Activated CD4-positive, CD25-positive, alpha-beta regulatory T cell treated with anti-CD3 and anti-CD28 coated beads, Interleukin-2, amount 50 U/mL, for 16 hours (primary cell): ENCODE results near the gene ANAPC2.

Experiments
- DNase-seq: peaks from one replicate; pipeline ENCODE4 v3.0.0-alpha.2; 2020; ENCODE audit warnings: low read depth, low spot score

Gene ANAPC2

DNA sequence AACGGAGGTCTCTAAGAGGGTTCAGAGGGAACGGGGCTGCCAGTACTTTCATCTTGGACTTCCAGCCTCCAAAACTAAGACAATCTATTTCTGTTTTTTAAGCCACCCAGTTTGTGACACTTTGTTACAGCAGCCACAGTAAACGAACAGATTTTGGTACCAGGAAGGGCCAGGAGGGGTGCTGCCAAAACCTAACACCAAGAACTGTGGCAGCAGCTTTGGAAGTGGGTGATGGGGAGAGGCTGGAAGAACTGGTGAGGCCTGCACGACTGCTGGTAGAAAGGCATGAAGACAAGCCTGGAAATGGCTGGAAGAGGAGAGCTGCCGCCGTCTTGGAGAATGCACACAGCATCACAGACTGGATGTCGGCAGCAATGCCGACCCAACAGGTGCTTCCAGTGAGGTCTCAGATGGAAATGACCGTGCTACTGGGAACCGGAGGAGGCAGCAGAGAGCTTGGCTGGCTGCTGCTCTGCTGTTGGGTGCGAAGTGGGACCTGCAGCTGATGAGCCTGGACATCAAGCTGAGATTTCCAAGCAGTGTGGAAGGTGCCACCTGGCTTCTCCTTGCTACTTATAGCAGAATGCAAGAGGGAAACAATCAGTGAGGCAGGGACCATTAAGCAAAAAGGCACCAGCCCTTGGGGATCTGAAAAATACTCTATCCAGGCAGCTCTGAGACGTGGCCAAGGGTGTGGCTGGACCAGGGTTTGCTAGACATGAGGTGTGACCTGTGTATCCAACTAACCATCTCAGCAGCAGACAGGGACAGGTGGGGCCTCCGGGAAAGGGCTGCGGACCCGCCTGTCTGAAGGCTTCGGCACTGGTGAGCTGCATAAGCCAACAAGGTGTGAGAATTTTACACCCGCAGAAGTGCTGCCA, 11.8 kb downstream of the ANAPC2 start:
- no peak for DNase-seq

DNA sequence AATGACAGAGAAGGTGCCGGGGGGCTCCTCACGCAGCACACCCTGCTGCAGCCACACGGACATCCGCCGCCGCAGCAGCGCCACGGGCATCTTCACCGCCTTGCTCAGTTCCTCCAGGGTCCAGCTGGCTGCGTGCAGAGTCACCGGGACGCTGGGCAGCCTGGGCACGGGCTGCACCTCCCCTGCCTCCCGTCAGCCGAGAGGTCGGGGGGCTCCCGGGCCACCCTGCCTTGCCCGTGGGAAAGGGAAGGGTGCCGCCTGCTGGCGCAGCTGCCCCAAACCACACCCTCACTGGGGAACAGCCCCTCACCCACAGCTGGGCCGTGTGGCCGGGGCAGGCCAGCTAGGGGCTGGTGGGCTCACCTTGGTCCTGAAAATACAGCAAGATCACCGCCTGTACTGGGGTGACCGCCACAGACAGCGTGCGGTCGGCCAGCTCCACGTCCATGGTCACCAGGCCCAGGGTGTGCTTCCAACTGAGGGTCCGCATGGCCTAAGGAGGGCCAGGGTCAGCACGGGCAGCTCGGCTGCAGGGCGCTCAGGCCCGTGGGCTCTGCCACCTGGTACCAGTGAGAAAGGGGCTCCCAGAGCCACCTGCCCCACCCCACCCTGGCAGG, 12.9 kb downstream of the ANAPC2 start:
- no peak for DNase-seq

DNA sequence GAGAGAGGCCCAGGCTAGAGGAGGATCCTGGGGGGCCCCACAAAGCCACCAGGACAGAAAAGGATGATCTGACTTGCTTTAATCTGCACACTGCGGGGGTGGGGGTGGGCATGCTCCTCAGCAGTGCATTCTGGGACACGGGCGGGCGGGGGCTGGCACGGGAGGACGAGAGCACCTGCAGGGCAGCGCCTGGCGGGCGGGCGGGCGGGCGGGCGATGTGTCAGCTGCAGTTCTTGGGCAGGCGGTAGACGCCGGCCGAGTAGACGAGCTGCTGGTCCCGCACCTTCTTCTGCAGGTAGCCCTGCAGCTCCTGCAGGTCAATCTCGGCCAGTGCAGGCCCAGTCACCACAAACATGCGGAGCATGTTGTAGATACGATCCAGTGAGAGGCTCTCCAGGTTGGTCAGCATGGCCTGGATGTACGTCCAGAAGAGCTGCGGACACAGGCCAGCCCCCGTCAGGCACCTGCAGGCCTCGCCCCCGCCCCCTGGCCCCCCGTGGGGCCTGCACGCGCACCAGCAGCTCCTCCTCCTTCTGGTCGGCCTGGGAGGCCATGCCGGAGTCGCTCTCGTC, 13.6 kb downstream of the ANAPC2 start:
- no peak for DNase-seq

DNA sequence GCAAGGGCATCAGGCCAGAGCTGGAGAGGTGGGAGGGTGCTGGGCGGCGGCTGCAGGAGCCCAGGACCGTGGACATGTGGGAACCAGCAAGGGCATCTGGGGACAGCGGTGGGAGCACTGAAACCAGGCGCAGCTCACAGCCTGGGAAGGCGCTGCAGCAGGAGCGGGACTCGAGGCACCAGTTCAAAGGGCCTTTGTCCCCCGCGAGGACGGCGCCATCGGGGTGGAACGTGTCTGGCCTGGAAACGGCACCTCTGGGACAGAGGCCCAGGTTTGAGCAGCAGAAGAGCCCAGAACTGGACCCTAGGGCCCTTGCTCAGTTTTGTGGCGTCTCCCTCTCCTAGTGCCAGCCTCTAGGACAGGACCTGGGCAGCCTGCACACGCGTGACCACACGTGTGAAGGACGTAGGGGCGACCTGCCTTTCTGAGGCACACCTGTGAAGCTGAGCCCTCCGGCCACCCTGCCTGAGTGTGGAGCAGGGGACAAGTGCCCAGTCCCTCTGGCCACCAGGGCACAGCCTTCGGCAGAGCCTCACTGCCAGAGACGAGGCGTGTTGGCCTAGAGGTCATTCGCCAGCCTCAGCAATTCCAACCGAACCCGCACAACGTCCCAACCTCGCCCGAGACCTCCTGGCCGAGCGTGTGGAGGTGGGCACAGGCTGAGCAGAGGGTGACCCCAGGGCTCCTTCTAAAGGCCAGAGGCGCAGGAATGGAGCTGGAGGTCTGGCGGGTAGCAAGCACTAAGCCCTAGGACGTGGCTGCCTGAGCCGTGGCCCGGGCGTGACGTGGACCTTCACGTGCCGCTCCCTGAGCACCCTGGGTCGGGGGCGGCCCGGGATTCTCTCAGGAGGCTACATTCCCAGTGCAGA, 14.3 kb downstream of the ANAPC2 start:
- DNase-seq: no peak

DNA sequence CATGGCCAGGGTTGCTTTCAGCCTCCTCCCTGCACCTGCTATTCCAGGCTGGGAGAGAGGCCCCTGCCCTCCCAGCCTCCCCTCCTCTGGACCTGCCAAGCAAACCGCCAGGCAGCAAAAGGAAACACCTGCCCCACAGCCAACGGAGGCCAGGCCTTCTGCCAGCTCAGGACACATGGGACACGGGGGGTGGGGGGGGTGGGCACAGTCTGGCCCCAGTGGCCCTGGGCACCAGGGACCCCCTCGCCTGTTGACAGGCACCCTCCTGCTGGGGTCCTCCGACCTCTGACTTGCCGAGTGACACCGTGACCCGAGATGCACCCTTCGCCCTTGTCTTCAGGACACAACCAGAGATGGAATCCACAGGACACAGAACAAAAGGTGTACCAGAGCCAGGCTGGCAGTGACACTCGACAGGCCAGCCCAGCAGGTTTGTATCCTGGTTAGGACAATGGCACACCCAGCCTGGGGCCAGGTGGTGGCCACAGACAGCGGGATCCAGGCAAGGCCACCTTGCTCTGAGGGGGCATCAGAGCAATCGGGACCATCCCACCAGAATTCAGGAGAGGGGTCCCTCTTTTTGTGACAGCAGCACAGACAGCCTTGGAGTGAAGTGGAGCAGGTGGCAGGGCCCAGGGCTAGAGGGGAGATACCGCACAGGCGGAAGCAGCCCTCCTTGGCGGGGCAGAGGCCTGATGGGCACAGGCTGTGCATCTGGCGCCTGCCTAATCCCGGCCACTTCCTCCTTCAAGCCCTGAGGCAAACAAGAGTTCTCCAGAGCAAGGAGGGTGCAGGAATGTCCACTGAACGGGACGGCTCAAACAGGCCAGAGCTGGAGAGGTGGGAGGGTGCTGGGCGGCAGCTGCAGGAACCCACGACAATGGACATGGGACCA, 15.2 kb downstream of the ANAPC2 start:
- DNase-seq: no peak

DNA sequence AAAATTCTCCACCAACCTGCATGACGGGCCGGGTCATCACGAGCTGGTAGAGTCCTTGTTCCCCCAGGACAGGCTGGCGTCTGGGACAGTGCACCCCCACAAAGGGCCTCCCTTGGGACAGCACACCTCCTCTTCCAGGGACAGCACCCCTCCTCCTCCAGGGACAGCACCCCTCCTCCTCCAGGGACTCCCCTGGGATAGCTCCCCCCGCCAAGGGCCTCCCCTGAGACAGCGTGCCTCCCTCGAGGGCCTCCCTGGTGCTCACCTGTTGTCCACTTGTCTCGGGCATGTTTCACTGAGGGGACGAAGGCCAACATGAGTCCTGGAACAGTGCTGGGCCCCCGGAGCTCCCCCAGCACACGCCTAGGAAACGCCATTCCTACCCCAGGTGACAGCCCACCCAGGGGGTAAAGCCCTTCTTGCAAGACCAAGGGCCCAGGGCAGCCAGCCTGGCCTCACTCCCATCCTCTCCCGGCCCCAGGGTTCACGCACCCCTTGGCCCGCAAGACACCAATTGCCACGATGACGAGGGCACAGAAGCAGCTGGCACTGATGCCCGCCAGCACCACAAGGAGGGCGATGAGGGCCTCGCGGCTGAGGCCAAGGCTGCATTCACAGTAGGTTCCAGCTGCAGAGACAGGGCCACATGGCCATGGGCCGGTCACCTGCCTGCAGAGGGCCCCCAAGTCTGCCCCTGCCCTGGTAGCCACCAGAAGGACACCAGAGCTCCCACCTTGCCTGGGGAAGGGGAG, 17.0 kb downstream of the ANAPC2 start:
- DNase-seq: no peak

DNA sequence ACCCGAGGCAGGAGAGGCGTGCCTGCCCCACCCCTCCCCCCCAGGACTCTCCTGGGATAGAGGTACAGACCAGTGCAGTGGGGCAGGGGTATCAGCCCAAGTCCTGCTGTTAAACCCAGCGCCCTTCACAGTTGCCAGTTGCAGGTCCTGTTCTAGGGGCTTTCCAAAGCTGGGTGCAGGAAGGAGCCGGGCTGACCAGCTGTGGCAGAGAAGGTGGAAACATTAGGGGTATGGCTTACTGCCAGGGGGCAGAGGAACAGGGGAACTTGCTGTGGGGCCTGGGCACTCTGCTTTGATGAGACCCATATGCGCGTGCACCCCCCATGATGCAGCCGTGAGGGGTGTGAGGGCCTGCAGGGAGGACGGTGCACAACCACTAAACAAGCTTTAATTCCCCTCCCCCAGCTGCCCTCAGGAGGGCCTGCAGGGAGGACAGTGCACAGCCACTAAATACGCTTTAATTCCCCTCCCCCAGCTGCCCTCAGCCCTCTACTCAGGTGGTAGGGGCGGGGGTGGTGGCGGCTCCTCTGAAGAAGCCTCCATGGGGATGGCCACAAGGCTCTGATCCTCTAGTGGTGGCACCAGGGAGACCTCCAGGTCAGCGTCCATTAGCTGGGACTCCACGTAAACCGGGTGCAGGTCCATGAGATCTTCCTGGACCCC, 17.7 kb downstream of the ANAPC2 start:
- no peak for DNase-seq

DNA sequence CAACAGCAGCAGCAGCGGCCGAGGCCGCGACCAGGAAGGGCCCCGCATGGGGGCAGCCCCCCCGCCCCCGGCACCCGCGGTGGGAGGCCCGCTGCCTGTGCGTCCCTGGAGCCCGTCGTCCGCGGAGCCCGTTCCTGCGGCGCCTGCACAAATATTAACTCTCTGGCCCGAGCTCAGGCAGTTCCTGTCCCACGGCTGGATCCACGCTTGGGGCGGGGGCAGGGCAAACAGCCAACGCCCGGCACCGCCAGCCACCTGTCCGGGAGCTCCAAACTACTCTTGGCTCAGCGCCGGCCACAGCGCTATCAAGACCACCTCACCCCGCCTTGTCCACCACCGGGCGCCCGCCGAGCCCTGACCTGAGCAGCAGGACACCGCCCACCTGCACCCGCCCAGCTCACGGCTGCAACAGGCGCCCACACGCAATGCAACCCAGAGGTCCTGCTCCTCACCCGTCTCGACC, 18.4 kb downstream of the ANAPC2 start, which contains the start of gene LRRC26:
Gene LRRC26 (minus strand): TSS at position 156 of the 463 bp plus-strand sequence. CDS start 108 bp downstream, at position 48.
- DNase-seq: no peak

DNA sequence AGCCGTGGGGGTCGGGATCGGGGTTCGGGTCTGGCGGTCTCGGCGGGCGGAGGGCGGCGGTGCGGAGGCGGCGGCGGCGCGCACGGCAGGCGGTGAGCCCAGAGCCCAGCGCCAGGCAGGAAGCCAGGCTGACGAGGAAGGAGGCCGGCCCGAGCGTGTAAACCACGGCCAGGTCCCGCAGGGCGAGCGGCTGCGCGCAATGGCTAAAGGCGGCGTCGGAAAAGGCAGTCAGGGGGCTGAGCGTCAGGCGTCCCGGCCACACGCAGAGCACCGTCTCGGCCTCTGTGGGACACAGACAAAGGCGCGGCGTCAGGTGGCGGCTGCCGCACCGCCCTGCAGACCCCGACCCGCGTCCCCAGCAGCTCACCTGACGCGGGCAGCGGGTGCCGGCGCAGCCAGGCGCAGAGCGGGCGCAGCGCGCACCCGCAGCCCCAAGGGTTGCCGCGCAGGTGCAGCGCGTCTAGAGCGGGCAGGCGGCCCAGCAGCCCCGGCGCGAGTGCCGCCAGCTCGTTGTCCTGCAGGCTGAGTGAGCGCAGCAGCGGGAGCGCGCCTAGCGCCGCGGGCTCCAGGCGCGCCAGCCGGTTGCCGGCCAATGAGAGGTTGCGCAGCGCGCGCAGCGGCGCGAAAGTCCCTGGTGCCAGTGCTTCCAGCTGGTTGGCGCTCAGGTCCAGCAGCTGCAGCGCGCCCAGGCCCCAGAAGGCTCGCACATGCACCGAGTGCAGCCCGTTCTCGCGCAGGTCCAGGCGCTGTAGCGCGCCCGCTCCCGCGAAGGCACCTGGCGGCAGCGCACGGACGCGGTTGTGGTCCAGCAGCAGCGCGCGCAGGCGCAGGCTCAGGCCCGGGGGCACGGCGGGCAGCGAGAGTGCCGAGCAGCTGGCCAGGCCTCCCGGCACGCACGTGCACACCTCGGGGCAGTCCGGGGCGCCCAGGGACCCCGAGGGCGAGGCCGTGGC, 19.2 kb downstream of the ANAPC2 start:
- DNase-seq: no peak

DNA sequence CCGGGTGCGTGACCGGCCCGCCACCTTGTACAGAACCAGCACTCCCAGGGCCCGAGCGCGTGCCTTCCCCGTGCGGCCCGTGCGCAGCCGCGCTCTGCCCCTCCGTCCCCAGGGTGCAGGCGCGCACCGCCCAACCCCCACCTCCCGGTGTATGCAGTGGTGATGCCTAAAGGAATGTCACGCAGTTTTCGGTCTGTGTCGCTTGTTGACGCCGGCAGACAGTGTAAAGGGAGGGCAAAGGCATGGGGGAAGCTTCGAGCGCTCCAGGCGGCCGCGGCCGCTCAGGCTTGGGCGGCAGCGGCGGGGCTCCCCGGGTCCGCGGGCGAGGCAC, 19.8 kb downstream of the ANAPC2 start:
- DNase-seq: no peak

DNA sequence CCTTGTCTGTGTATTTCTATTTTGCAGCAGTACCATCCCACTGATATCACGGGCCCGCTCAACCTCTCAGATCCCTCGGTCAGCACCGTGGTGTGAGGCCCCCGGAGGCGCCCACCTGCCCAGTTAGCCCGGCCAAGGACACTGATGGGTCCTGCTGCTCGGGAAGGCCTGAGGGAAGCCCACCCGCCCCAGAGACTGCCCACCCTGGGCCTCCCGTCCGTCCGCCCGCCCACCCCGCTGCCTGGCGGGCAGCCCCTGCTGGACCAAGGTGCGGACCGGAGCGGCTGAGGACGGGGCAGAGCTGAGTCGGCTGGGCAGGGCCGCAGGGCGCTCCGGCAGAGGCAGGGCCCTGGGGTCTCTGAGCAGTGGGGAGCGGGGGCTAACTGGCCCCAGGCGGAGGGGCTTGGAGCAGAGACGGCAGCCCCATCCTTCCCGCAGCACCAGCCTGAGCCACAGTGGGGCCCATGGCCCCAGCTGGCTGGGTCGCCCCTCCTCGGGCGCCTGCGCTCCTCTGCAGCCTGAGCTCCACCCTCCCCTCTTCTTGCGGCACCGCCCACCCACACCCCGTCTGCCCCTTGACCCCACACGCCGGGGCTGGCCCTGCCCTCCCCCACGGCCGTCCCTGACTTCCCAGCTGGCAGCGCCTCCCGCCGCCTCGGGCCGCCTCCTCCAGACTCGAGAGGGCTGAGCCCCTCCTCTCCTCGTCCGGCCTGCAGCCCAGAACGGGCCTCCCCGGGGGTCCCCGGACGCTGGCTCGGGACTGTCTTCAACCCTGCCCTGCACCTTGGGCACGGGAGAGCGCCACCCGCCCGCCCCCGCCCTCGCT, 20.4 kb downstream of the ANAPC2 start:
- DNase-seq: no peak

DNA sequence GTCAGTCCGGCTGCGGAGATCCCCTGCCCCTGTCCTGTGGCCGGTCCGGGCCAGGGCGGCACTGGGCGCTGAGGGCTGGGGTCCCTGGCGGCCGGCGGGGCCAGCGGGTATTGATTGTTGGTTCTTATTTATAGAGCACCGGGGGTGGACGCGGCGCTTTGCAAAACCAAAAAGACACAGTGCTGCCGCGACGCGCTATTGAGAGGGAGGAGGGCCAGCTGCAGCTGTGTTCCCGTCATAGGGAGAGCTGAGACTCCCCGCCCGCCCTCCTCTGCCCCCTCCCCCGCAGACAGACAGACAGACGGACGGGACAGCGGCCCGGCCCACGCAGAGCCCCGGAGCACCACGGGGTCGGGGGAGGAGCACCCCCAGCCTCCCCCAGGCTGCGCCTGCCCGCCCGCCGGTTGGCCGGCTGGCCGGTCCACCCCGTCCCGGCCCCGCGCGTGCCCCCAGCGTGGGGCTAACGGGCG, 21.0 kb downstream of the ANAPC2 start:
- no peak for DNase-seq

DNA sequence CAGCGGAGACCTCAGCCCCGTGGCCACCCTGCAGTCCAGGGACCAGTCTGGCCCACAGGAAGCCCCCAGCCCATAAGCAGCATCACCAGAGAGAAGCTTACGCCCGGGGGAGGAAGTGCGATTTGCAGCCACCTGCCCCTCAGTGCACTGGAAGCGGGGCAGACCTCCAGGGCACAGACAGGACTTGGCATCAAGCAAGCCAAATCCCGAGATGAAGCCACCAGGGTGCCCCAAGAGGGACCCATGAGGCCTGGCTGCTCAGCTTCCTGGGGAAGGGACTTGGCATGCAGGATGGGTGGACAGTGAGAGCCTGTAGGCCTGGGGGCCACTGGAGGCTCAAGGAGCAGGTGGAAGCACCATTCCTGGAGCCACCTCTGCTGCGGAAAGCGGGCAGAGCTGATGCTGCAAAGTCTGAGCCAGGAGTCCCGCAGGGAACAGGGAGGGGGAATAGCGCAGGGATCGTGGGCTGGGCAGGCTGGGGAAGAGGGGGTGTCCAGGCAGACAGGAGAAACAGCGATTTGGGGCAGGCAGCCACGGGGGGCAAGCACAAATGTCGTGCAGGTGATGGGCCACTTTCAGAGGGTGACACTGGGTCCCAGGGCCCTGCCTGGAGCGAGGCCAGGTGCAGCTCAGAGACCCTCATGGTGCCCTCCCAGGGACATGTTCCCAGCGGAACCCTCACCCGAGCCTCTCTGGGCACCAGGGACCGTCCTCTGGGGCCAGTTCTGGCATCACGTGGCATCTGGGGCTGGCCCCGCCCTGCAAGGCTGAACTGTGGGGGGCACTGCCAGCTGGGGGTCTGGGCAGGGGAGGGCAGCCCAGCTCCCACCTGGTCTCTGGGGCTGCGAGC, 21.8 kb downstream of the ANAPC2 start:
- no peak for DNase-seq

DNA sequence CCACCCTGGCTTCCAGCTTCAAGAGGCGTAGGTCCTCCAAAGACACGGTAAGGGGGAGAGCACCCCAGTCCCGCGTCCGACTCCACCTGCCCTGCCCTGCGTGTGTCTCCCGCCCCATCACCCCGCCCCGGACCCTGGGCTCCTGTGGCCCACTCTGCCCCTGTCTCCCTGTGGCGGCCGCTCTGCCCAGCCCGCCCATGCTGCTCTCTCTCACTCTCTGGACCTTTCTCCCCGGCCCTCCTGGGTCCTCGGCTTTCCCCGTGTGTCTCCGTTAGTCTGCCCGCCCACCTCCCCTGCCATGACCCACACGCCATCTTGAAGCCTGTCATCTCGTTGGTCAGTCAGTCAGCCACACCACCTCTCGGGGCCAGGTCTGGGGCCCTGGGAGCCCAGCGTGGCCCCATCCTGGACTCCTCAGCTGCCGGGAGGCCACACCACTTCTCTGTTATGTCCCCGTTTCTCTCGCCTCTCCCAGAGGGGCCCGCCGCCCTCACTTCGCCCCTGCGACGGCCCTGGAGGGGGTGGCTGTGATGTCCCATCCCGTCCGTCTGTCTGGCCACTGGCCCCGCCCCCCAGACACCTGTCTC, 23.0 kb downstream of the ANAPC2 start:
- no peak for DNase-seq

DNA sequence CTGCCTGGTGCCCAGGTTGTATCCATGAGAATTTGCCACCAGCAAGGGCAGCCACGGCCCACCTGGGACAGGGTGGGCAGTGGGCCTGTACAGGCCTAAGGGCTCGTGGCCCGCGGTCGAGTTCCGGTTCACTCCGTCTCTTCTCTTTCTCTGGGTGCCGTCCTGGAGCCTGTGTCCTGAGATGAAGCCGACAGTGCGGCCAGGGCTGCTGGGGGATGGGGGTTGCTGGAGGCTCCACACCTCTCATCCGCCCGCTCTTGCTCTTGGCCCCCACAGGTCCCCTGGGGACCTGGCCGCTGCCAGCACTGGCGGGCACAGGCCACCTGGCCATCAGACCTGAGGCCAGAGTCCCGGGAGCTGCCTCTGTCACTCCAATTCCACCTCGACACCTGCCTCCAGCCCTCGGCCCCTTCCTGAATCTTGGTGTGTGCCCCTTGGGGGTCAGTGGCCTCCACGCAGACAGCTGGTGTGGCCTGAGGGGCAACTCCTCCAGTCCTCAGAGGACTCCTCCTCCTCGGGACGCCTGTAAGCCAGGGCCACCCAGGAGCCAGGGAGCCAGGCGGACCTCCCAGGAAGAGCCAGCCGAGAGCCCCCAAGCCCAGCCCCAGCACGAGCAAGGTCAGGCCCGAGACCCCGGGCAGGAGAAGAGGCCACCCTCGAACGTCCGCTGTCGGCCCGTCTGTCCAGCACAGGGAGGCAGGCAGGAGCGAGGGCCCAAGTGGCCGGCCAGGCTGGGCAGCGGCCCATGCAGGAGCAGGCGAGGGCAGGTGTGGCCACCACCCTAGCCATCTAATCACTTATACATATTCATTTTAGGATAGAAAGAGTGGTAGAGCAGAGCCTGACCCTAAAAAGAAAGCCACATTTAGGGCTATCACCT, 23.8 kb downstream of the ANAPC2 start:
- no peak for DNase-seq
